NCI-H226 (cell line): ENCODE measurements around the gene UBE2N.

Experiments used
- DNase-seq: peaks from one replicate; pipeline ENCODE4 v3.0.0-alpha.2; 2015

The UBE2N gene, protein sequence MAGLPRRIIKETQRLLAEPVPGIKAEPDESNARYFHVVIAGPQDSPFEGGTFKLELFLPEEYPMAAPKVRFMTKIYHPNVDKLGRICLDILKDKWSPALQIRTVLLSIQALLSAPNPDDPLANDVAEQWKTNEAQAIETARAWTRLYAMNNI

DNA sequence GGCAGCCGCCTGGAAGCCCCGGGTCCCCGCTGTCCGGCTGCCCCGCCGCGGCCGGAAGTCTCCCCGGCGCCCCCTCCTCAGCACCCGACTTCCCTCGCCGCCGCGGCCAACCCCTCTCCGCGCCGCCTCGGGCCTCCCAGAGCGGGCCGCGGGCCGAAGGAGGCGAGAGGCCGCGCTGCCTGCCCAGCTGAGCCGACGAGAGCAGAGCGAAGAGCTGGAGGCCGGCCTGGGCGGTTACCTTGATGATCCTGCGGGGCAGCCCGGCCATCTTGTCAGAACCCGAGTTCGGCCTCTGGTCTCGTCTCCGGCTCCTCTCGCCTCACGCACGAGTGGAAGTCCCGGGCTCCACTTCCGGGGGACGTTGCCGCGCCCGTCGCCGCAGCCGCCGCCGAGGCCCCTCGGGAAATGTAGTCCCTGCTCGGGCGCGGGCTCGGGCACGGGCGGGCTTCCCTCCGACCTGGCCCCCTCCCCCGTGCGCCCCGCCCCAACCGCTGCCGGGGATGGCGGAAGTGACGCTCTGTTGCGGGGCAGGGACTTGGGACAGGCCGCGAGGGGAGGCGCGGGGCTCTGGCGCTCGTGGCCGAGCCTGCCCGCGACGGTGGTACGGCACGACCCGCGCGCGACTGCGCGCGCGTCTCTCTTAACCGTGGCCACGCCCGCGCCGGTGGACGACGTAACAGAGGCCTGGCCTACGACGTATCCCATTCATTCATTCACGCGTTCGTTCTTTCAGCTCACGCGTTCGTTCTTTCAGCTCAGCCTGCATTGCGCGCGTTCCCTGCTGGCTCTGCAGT lies at the start of gene UBE2N:
Gene UBE2N, minus strand, starts transcription at position 331 of the 794 bp plus-strand sequence. Its CDS starts 63 bp downstream, at position 268.
- DNase-seq, result peak; percentile 89

DNA sequence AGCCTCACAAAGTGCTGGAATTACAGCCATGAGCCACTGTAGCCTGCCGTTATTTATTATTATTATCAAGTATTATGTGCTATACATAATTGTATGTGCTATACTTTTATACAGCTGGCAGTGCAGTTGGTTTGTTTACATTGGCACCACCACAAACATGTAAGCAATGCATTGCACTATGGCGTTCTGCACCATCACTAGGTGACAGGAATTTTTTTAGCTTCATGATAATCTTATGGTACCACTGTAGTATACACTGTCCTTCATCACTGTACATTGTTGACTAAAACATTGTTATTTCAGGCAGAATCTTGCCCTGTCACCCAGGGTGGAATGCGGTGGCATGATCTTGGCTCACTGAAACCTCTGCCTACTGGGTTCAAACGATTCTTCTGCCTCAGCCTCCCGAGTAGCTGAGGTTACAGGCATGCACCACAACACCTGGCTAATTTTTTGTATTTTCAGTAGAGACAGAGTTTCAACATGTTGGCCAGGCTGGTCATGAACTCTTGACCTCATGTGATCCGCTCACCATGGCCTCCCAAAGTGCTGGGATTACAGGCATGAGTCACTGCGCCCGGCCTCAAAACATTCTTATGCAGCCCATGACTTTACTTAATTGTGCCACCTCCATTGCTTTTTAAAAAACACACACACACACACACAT lies 42.7 kb upstream of the UBE2N start:
- DNase-seq, result peak; percentile 41

DNA sequence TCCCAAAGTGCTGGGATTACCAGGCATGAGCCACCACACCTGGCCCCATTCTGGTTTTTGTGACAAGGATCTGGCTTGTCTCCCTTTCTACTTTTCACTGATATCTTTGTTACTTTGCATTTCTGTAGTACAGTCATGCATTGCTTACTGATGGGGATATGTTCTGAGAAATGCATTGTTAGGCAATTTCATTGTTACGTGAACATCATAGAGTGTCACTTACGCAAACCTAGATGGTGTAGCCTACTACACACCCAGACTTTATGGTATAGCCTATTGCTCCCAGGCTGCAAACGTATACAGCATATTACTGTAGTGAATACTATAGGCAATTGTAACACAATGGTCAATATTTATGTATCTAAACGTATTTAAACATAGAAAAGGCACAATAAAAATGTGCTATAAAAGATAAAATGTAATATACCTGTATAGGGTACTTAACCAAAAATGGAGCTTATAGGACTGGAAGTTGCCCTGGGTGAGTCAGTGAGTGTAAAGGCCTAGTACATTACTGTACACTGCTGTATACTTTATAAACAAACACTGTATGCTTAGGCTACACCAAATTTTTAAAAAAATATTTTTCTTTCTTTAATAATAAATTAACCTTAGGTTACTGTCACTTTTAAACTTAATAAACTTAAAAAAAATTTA lies 41.5 kb upstream of the UBE2N start:
- DNase-seq, result no peak

DNA sequence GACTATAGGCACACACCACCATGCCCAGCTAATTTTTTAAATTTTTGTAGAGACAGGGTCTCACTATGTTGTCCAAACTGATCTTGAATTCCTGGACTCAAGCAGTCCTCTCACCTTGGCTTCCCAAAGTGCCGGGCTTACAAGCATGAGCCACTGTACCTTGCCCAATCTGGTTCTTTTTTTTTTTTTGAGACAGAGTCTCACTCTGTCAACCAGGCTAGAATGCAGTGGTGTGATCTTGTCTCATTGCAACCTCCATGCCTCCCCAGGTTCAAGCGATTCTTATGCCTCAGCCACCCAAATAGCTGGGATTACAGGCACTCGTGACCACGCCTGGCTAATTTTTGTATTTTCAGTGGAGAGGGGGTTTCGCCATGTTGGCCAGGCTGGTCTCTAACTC lies 41.0 kb upstream of the UBE2N start:
- DNase-seq, result no peak

DNA sequence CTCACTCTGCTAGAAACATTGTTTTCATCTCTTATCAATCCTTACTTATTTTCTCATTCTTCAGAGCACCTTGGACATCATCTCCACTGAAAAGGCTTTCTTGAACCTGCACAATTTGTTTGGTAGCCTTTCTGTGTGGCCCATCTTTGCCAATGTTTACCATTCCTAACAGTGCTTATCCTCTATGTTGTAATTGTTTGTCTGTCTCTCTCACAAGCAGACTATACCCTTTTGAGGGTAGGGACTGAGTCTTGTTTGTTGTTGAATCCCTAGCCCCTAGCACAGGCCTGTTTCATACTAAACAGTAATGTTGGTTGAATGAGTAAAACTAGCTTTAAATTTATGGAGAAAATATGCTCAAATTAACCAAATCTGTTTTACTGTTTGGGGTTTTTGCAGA lies 34.8 kb upstream of the UBE2N start:
- DNase-seq, result no peak

DNA sequence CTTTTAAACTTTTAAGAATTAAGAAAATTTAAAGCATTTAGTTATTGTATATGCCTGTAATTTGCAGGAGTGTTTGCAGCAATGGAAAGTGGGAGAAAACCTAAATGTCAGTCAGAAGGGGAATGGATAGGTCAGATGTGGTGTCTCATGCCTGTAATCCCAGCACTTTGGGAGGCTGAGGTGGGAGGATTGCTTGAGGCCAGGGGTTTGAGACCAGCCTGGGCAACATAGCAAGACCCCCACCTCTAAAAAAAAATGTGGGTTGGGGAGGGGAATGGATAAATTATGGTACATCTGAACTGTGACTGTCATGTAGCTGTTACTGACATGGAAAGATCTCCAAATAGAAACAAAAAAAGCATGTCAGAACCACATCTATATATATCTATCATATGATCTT lies 27.6 kb upstream of the UBE2N start:
- no peak for DNase-seq

DNA sequence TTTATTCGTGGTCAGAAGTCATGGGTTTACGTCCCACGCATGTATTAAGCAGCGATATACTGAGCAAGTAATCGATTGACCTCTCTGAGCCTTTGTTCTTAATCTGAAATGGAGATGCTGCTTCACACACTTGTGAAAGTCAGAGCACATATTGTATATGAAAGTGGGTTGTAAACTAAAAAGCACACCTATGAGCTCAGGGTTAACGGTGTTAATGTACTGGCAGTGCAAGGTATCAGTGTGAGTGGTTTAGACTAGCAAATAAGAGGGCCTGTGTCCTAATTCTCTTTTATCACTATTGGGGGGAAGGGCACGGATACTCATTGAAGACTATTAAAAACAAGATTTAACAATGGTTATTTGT lies 26.2 kb upstream of the UBE2N start:
- DNase-seq, result no peak

DNA sequence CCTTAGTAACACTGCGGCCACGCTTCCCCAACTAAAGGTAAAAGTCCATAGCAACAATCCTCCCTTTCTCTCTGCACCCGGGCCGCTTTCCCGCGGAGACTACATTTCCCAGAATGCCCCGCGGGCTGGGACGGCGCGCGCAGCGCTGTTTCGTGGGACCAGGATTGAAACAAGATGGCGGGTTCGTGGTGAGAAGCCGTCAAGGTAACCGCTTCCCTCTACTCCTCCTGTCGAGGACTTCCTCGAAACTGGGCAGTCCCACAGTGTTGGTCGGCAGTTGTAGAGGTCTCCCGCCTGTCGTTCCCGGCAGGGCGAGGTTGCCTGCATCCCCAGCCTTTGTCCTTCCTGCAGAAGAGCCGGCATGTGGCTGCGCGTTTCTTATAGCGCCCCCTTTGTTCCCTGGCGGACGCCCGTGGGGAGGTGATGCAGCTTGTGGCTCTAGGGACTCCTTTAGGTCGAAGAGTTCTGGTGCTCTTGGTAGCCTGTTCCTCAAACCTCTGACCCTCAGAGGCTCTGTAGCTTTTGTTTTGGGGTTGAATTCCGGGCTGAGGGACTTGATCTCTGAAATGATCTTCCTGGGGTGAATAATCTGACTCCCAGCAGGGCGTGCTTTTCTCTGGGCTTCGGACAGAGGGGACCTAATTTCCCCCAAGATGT lies 25.7 kb upstream of the UBE2N start, which contains the start of gene MRPL42:
Gene MRPL42, plus strand, starts transcription at position 164 of the 657 bp plus-strand sequence. CDS start 1,772 bp downstream, outside the sequence.
- DNase-seq, result peak; percentile 85

DNA sequence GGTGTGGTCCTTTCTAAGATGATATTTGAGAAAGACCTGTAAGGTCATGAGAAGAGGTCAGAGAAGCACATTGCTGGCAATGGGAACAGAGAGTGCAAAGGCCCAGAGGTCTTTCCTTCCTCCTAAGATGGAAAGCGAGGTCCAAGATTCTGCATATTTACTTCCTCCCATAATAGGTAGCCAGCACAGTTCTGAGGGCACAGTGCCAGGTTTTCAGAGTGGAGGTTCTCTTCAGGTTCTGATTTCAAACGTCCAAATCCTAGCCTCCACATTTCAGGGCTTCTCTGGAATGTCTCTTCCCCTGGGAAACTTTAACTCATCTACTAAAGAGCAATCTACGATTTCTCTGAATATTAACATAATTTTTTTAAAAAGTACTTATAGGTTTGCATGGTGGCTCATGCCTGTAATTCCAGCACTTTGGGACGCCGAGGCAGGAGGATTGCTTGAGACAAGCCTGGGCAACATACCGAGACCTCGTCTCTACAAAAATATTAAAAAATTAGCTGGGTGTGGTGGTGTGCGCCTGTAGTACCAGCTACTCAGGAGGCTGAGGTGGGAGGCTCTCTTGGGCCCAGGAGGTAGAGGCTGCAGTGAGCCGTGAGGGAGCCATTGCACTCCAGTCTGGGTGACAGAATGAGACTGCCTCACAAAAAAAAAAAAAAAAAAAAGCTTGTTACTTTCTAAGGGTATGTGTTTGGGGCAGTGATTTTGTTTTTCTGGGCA lies 25.0 kb upstream of the UBE2N start:
- no peak for DNase-seq

DNA sequence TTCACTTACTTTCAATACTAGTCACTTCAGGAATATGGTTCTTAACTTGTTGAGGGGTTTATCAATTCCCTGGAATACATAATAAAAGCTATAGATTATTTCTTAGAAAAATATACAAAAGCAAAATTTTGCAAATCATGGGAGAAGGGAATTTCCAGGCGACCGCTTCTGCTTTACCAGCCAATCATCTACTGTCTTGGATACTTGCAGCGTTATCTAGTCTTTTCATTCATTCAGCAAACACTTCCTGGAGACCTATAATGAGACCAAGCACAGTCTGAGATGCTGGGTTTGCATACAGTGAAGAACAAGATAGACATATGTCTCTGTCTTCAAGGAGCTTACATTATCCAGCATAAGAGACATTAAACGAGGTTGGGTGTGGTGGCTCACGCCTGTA lies 24.1 kb upstream of the UBE2N start:
- no peak for DNase-seq

DNA sequence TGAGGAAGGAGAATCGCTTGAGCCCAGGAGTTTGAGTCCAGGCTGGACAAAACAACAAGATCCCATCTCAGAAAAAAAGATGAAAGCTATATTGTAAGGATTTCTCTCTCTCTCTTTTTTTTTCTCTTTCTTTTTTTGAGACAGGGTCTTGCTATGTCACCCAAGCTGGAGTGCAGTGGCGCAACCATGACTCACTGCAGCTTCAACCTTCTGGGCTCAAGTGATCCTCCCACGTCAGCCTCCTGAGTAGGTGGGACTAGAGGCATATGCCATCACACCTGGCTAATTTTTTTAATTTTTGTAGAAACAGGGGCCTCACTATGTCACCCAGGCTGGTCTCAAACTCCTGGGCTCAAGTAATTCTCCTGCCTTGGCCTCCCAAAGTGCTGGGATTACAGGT lies 19.8 kb upstream of the UBE2N start:
- no peak for DNase-seq

DNA sequence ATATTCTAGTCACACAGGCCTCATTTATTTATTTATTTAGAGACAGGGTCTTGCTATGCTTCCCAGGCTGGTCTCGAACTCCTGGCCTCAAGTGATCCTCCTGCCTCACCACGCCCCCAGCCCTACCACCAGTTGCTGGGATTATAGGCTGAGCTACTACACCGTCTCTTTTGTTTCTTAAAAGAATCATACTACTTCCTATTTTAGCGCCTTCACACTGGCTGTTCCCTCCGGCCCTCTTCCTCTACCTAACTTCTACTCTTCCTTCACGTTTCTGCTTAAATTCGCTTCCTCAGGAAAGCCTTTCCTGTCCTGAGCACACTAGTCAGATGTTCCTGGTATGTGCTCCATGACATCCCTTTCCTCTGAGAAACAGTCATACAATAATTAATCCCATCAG lies 19.2 kb upstream of the UBE2N start:
- no peak for DNase-seq

DNA sequence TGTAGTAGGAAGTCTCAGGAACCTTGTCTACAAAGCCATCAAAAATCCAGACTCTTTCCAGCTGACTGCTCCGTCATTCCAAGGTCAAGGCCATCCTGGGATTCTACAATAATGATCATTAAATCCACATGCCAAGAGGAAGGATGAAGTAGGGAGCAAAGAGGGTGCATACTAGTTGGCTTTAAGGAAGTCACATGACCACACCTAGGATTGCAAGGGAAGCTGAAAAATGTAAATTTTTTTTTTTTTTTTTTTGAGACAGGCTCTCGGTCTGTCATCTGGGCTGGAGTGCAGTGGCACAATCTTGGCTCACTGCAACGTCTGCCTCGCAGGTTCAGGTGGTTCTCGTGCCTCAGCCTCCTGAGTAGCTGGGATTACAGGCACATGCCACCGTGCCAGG lies 18.3 kb upstream of the UBE2N start:
- no peak for DNase-seq

DNA sequence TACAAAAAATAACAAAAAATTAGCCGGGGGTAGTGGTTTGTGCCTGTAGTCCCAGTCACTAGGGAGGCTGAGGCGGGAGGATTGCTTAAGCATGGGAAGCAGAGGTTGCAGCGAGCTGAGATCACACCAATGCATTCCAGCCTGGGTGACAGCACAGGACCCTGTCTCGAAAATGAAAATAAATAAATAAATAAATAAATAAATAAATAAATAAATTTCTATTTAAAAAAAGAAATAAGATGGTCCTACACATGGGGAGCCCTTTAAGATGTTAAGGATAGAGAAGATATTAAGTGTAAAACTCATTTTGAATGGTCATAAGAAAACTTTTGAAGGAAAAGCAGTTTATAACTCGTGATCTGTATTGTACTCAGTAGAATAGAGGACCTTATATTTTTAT lies 17.4 kb upstream of the UBE2N start:
- no peak for DNase-seq

DNA sequence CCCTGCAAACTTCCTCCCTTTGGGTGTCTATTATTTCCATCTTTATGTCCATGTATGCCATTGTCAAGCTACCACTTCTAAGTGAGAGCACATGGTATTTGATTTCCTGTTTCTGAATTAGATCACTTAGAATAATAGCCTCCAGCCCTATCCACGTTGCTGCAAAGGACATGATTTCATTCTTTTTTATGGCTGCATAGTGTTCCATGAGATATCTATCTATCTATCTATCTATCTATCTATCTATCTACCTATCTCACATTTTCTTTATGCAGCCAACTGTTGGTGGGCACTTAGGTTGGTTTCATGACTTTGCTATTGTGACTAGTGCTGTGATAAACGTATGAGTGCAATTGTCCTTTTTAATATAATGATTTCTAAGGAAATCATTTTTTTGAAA lies 14.3 kb upstream of the UBE2N start:
- DNase-seq, result no peak

DNA sequence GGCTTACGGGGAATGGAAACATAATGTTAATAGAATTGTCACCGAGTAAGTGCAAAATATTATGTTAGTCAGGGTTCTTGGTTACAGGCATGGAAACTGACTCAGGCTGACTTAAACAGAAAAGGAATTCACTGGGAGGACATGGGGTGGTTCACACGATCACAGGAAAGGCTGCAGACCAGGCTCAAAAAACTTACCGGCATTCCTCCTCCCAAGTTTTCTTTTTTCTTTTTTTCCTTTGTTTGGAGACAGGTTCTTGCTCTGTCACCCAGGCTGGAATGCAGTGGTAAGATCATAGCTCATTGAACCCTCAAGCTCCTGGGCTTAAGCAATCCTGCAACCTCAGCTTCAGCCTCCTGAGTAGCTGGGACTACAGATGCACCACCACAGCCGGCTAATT lies 11.9 kb upstream of the UBE2N start:
- DNase-seq, result no peak

DNA sequence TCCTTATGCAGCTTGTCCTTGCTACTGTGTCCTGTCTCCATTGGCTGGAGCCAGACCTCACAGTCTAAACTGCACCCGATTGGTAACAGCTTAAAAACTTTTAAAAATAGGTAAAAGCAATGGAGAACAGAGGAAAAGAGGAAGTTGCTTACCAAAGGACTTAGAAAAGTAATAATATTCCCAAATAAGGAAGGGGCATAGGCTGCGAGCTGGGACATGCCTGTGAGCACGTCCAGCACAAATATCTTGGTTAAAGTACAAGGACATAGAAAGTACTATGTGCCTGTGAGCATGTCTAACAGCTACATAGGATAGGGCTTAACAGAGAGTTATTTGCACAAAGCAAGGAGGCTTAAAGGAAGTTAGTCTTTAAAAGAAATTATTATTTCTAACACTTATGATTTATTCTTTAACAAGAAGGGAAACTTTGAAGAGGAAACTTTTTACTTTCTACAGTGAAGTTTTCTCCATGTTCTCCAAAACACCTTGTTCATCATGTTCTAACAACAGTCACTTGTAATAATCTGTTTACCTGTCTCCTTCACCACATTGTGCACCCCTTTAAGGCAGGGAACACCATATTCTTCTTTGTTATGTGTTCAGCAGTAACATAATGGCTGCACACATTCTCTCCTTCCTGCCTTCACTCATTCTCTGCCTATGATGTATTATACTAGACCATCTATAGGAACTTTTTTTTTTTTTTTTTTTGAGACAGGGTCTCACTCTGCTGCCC lies 9.8 kb upstream of the UBE2N start:
- no peak for DNase-seq

DNA sequence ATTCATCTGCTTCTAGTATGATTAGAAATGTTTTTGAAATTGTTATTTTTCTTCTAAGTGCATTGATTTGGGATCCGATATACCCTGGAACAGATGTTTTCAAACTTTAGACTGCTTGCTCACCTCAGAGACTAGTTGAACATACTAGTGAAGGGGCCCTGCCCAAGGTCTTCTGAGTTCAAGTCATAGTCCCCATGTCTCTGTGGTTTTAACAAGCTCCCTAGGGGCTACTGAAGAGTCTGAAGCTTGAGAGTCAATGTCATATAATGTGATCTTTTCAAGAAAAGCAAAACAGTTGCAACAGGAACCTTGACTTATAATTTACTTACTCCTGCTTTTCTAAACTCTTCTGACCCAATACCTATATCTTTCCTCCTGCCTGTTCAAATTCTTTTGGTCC lies 7.5 kb upstream of the UBE2N start:
- no peak for DNase-seq

DNA sequence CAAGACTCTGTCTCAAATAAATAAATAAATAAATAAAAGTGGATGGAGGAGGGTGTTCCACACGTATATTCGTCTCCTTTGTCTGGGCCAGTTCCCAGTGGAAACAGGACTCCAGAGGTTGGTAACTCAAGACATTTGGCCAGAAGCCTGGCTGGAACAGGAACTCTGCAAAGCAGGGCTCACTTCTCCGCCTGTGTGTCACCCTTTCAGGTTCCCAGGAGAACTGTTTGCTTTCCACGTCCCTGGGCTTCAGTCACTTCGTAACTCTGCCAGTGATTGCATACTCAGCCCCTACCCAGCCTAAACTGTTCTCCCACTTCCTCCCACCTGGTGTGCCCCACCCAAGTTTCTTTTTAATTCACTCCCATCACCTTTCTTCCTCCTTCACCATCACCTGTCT lies 7.0 kb upstream of the UBE2N start:
- no peak for DNase-seq

DNA sequence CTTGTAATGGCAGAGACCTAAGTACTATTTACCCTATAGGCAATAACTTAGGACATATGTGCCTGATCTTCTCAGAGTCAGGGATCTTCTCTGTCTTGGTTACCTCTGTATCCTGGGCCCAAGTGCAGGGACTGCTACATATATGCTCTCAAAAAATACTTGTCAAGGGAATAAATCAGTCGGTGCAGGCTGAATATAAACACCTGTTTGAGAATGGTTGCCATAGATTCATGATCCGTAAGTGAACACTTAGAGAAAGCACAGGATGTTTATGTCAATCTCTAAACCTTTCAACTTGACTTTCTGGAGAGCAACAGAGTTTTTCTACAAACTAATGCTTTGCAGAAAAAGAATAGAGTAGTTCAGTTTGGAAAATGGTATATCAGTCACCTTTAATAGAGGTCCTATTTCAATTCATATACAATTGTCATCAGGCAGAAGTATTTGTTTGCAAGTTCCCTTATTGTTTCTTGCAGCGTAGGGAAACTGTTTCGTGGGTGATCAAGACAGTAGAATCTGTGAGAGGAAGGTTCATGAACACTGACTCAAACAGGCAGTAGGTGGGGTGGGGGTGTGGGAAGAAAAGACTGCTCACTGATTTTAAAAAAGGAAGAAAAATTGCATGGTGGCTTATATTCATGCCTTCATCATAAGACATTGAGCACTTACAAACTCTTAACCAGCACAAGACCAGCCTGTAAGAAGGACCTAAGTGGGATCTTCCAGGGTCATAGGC lies 6.0 kb upstream of the UBE2N start:
- DNase-seq, result no peak

DNA sequence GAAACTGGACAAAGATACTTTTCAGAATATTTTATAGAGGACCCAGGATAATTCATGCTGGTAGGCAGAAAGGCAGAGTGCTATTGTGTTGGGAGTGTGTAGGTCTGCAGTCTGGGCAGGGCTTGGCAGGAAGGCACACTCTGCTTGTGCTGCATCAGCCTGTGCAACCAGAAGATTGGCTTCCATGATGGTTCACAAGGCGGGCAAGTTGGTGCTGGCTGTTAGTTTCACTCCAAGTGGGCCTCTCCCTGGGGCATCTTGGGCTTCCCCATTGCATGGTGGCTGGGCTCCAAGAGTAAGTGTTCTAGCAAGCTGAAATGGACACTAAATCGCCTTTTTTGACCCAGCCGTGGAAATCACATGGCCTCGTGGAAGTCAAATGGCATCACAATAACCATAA lies 1.8 kb upstream of the UBE2N start:
- DNase-seq, result no peak
